Nucleus accumbens (tissue), 56 donors: ENCODE measurements around the gene TPPP.

ENCODE experiments used
- DNase-seq, 56 donors: peaks; one replicate each; lab custom pipeline; 2025; lab: John Stamatoyannopoulos, UW

The TPPP gene

GRCh38 chr5:612498-613424, 80.4 kb downstream of the TPPP start:
- peak in 1 of 56 donors; percentile 54 for DNase-seq

DNA sequence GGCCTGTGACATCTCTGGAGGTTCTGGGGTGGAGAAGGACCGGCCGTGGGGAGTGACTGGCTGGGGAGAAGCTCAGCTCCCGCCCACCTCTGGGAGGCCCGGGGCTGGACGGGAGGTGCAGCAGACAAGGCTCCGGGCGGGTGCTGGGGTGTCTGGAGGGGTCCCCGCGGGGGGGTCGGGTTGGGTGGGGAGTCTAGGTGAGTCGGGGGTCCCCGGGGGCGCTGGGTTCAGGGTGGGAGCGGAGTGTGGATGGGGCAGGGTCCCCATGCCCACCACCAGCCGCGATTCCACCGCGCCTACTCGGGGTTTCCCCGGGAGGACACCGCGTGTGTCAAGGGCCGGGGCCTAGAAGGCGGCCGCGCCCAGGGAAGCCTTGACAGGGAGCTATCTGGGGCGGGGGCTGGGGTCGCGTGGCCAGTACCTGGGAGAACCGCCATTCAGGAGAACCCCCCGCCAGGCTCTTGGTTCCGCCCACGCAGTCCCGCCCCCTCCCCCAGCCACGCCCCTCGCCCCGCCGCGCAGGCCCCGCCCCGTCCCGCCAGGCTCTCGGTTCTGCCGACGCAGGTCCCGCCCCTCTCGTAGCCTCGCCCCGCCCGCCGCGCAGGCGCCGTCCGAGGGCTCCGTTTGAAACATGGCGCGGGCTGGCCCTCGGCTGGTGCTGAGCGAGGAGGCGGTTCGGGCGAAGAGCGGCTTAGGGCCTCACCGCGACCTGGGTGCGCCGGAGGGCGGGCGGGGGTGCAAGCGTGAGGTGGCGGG, 81.2 kb downstream of the TPPP start, which contains the start of gene CEP72:
Gene CEP72, plus strand, starts transcription at position 610 of the 756 bp plus-strand sequence. Its CDS starts 22 bp downstream, at position 632.
- peak; percentile 21 to 96 (median 88) for DNase-seq

- DNase-seq, result no peak
Observed at GRCh38 chr5:610744-611730, 82.1 kb downstream of the TPPP start.

DNA sequence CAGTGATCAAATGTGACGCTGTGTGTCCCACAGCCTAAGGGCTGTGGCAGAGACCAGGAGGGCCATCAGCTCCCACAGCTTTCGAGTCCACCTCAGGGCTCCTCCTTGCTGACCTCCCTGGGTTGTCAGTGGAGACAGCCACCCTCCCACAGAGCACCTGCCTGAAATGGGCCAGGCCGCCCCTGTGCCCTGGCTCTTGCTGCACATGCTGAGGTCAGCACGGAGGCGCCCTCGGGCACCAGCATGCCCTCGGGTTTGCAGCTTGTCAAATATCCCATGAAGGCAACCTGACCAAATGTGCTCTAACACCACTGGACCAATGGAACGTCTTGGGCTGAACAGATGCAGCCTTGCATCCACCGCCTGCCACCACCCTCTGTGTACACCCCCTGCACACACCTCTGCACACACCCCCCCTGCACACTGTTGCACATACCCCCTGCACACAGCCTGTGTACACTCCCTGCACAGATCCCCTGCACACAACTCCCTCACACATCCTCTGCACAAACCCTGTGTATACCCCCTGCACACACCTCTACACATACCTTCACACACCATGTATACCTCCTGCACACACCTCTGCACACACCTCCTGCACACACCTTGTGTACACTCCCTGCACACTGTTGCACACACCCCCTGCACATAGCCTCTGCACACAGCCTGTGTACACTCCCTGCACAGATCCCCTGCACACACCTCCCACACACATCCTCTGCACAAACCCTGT, 83.0 kb downstream of the TPPP start:
- no peak for DNase-seq
